Activated effector memory CD4-positive, alpha-beta T cell treated with anti-CD3 and anti-CD28 coated beads, Interleukin-2, amount 50 U/mL, for 16 hours (primary cell): ENCODE results near the gene DBP.

Experiments used
- DNase-seq: peaks from one replicate; pipeline ENCODE4 v3.0.0-alpha.2; 2020

DBP gene

DNA sequence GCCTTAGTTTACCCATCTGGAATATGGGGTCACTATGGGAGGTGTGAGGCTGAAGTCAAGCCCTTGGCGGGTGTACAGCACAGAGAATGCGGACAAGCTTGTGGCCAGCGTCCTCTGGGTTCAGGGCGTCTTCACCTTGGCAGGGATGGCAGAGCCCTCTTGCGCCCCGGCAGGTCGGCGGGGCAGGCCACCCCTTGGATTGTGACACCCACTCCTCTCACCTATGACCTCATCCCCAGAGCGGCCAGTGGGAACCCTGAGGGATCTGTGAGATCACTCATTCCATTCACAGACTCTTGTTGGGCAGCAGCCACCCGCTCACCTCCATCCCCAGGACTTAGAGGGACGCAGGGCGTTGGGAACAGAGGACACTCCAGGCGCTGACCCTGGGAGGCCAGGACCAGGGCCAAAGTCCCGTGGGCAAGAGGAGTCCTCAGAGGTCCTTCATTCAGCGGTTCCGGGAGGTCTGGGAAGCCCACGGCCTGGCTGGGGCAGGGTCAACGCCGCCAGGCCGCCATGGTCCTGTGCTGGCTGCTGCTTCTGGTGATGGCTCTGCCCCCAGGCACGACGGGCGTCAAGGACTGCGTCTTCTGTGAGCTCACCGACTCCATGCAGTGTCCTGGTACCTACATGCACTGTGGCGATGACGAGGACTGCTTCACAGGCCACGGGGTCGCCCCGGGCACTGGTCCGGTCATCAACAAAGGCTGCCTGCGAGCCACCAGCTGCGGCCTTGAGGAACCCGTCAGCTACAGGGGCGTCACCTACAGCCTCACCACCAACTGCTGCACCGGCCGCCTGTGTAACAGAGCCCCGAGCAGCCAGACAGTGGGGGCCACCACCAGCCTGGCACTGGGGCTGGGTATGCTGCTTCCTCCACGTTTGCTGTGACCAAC, 30.5 kb downstream of the DBP start, which contains the start of gene SPACA4:
Gene SPACA4, plus strand, starts transcription at position 280 of the 896 bp plus-strand sequence. Its CDS starts 237 bp downstream, at position 517.
- no peak for DNase-seq

DNA sequence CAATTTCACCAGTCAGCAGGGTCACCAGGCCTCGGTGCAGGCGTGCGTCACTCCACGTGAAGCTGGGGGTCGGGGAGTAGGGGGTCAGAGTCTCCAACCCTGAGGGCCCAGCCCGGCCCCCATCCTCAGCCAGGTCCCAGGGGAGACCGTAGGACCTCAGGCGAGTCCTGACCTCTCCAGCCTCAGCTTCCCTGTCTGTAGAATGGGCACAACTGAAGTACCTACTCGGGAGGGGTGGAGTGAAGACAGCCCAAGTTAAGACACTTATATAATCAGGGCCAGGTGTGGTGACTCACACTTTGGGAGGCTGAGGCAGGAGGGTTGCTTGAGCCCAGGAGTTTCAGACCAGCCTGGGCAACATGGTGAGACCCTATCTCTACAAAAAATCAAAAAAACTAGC, 33.3 kb downstream of the DBP start:
- DNase-seq: no peak

DNA sequence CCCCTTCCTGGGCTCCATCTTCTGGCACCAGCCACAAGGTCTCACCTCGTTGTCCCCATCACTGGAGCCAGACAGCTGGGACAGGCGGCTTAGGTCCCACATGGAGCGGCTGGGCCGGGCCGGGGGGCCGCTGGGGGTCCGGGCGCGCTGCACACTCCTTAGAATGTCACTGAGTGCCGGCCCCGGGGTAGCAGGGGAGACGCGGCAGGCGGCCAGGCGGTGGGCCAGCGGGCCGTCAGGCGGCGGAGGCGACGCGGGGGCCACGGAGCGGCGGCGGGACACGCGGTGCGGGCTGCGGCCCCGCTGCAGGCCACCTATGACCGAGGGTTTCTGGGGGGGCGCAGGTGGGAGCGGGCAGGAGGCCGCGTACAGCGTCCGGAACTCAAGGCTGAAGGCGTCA, 33.7 kb downstream of the DBP start:
- DNase-seq: no peak

DNA sequence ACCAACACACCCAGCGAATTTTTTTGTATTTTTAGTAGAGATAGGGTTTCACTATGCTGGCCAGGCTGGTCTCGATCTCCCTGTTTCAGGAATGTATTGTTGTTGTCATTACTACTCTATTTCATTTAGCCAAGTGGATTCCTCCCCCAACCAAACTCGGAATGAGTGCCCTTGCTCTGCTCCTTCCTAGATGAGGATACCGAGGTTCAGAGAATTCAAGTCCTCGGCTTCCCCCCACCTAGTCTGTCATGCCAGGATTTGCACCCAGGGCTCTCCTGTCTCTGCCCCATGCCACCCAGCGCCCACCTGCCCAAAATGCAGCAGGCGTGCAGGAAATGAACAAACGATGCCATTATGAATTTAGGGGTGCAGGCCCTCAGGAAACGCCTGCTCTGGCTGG, 34.2 kb downstream of the DBP start:
- DNase-seq: no peak

DNA sequence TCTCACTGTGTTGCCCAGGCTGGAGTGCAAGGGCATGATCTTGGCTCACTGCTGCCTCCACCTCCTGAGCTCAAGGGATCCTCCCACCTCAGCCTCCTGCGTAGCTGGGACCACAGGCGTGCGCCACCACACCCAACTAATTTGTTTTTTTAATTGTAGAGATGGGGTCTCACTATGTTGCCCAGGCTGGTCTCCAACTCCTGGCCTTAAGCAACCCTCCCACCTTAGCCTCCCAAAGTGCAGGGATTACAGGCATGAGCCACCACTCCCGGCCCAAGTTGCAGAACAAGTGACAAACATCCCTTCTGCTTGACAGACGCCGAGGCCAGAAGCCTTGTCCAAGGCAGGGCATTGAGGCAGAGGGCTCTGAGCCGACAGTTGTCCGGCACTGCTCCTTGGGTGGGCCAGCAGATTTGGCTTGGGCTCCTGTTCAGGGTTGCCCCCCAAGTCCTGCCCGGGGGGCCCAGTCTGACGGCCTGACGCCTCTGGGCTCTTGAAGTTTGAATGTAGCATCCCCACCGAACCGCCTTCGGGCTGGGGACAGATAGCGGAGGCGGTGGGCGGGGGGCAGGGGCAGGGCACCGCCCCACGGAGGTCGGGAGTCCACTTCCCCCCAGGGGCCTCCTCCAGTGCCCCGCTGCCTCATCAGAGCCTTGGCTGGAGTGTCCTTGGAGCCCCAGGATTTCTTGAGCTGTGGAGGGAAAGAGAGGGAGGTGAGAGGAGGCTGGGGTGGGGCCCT, 36.3 kb downstream of the DBP start:
- DNase-seq: no peak

DNA sequence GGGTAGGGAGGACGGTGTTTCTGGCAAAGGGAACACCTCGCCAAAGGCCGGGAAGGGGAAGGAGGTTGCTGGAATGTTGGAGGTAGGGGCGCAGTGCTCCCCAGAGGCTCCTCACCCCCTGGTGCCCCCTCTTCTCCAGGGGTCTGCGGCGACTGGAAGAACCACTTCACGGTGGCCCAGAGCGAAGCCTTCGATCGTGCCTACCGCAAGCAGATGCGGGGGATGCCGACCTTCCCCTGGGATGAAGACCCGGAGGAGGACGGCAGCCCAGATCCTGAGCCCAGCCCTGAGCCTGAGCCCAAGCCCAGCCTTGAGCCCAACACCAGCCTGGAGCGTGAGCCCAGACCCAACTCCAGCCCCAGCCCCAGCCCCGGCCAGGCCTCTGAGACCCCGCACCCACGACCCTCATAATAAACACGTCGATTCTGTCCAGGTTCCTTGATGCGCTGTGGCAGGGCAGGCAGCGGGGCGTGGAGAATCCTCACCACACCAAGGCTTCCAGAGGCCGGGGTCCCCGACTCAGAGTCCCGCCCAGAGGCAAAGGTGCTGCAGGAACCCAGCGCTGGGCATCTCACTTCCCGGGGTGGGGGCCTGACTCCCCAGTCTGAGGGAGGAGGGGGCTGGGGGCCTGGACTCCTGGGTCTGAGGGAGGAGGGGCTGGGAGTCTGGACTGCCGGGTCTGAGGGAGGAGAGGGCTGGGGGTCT, 38.0 kb downstream of the DBP start:
- DNase-seq: no peak

DNA sequence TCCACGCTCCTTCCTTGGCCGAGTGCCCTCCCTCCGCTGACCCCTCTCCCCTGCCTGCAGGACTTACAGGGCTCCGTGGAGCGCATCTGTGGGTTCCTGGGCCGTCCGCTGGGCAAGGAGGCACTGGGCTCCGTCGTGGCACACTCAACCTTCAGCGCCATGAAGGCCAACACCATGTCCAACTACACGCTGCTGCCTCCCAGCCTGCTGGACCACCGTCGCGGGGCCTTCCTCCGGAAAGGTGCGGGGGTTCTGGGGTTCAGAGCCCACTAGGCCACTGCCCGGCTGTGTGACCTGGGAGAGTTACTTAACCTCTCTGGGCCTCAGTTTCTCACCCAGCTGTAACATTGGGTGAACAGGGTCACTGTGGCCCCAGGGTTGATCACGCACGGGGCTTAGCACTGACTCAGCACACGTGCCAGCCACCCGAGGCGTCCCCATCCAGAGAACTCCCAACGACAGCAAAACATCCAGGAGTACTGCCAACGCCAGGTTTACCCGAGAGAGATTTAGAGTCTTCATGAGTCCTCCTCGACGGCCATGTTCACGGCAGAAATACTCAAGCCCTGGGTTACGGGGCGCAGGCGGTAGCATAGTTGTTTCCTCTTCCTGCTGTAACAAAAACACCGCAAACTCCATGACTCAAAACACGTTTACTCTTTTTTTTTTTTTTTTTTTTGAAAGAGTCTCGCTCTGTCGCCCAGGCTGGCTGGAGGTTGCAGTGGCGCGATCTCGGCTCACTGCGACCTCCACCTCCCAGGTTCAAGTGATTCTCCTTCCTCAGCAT, 40.3 kb downstream of the DBP start:
- peak; percentile 78 for DNase-seq

DNA sequence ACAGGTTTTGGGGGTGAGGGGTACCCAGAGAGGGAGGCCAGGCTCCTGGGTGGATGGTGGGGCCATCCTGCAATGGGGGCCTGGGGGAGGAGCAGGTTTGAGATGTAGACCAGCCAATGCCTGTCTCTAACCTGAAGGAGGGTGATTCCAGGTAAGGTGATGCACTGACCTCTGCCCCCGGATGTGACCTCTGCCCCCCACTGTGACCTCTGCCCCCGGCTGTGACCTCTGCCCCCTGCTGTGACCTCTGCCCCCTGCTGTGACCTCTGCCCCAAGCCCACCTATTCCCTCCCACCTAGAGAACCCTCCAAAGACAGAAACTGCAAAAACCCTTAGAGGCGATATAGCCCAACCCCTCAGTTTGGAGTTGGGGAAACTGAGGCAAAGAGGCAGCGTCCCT, 40.9 kb downstream of the DBP start:
- DNase-seq: no peak

DNA sequence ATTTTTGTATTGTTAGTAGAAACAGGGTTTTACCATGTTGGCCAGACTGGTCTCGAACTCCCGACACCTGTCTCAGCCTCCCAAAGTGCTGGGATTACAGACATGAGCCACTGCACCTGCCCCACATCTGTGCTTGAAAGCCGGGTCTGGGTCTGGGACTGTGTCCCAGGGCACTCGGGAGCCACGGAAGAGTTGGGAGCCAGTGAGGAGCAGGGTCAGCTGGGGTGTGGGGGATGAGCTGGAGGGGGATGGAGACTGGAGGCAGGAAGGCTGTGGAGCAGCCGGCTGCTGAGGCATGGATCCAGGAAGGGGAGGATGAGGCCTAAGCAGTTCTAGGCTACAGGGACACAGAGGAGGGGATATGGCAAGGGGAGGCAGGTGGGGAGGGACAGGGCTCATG, 41.3 kb downstream of the DBP start:
- DNase-seq: no peak

DNA sequence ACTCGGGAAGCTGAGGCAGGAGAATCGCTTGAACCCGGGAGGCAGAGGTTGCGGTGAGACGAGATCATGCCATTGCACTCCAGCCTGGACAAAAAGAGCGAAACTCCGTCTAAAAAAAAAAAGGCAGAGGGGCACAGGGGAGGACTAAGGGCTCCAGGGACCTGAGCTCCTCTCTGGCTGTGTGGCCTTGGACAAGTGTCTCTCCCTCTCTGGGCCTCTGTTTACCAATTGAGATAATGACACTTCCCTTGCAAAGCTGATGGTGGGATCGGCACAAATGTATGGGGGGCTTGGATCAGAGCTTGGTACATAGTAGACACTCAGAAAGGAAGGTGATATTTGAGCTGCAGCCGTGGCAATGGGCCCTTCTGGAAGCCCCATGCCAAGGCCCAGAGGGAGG, 42.0 kb downstream of the DBP start:
- DNase-seq: no peak

DNA sequence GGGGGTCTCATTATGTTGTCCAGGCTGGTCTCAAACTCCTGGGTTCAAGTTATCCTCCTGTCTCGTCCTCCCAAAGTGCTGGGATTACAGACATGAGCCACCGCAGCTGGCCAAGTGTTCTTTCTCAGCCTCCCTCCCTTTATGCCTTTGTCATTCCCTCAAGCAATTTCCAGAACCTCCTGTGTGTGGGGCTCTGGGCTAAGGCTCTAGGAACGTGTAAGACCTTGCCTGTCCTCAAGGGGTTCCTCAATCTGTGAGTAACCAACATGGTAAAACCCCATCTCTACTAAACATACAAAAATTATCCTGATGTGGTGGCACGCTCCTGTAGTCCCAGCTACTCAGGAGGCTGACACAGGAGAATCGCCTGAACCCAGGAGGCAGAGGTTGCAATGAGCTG, 46.2 kb downstream of the DBP start:
- no peak for DNase-seq

DNA sequence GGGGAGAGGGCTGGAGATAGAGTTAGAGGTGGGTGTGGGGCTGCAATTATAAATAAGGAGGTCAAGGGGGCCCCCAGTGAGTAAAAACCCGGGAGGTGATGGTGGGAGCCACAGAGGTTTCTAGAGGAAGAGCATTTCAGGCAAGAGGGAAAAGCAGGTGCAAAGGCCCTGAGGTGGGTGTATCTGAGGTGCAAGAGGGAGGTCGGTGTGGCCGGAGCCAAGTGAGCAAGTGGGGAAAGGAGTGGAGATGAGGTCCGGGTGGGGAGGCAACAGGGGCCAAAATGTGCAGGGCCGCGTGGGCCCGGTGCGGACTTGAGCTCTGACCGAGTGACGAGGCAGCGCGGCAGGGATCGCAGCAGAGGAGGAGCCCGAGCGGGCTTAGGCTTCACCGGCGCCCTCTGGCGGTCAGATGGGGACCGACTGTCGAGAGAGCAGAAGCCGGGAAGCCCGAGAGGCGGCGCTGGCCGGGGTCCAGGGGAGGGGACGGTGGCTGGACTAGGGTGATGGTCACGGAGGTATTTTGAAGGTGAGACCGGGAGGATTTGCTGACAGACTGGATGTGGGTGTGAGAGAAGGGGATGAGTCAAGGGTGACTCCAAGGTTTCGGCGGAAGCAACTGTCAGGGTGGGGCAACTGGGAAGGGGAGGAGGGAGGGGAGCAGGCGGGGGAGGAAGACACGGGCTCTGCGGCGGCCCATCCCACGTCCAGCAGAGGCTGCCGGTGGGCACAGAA, 48.3 kb downstream of the DBP start:
- peak; percentile 95 for DNase-seq

DNA sequence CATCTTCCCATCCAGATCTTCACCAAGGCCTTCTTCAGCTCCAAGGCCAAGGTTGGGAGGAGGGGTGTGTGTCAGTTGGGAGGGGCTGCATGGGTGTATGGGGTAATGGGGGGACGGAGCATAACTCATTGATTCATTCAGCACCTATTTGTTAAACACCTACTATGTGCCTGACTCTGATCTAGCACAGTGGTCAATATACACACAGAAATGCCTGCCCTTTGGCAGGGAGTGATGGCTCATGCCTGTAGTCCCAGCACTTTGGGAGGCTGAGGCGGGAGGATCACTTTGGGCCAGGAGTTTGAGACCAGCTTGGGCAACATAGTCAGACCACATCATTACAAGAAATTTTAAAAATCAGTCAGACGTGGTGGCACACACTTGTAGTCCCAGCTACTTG, 49.8 kb downstream of the DBP start:
- no peak for DNase-seq

DNA sequence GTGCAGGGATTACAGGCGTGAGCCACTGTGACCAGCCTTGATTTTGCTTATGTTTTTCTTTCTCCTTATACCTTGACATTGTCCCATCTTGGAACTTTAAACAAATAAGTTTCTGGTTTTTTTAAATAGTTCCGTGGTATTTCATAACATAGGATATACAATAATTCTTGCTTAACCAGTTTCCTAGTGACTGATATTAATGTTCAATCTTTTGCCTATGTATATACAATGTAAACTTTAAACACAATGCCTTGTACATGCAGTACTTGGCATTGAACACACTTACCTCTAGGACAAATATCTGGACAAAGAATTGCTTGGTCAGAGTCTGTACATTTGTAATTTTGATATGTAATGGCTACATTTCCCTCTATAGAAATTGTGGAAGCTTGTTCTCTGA, 55.0 kb downstream of the DBP start:
- DNase-seq: no peak
